ENCODE results near the gene FOXC1.
A peak's percentile ranks its signal among the peaks of the same experiment; 100 is the strongest.

FOXC1 gene

DNA sequence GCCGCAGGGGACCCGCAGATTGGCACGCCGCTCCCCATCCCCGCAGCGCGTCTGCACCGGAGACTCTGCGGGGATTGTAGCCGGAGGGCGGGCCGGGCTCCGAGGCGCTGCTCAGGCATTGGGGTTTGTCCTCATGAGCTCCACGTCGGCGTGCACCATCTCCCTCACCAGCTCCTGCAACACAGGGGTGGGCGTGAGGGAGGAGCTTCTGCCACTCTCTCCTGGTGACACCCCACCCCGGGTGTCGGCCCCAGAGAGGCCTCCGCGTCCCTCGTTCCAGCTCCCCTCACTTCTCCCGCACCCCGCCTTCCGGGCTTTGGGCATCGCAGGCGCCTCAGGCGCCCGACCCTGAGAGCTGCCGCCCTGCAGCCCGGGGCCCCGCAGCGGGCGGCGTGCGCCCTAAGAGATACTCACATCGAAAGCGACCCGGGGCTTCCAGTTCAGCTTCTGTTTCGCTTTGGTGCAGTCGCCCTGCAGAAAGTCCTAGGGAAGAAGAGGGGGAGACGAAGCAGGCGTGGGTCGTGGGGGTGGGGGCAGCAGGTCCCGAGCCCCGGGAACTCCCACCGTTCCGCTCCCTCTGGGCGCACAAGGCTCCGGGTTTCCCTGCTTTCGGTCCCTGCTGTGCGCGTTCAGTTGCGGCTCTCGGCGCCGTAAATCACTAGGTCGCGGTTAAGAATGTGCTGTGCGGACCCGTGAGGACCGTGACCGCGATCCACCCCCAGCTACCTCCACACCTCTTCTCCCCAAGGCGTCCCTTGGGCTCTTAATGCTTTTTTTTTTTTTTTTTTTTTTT, 14.5 kb downstream of the FOXC1 start:
- TF ChIP-seq, protein P1, sequence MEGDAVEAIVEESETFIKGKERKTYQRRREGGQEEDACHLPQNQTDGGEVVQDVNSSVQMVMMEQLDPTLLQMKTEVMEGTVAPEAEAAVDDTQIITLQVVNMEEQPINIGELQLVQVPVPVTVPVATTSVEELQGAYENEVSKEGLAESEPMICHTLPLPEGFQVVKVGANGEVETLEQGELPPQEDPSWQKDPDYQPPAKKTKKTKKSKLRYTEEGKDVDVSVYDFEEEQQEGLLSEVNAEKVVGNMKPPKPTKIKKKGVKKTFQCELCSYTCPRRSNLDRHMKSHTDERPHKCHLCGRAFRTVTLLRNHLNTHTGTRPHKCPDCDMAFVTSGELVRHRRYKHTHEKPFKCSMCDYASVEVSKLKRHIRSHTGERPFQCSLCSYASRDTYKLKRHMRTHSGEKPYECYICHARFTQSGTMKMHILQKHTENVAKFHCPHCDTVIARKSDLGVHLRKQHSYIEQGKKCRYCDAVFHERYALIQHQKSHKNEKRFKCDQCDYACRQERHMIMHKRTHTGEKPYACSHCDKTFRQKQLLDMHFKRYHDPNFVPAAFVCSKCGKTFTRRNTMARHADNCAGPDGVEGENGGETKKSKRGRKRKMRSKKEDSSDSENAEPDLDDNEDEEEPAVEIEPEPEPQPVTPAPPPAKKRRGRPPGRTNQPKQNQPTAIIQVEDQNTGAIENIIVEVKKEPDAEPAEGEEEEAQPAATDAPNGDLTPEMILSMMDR (IDR thresholded peaks at IDR 0.05; ENCODE audit: low read depth, low read length) = no peak
- DNase-seq = no peak
- no peak overlapping the region for H3K27ac ChIP-seq
- no peaks in the 10 kb centered on the region for H3K9me3 ChIP-seq (ENCODE audit: severe bottlenecking)
- peaks cover 59% of the 10 kb centered on the region for H3K27me3 ChIP-seq (ENCODE audit: insufficient read depth, low read depth, severe bottlenecking)
- H3K36me3 ChIP-seq = no peaks in the 10 kb centered on the region
- H3K4me3 ChIP-seq (ENCODE audit: low read depth, low read length) = peak overlapping the region; percentile 72

GRCh38 chr6:1624851-1625781, 15.4 kb downstream of the FOXC1 start:
- Histone ChIP-seq H3K36me3 (no peaks in the 10 kb centered on the region), H3K4me3 (ENCODE audit: low read depth, low read length) (peak overlapping the region; percentile 72), H3K27ac (no peak overlapping the region), H3K9me3 (ENCODE audit: severe bottlenecking) (no peaks in the 10 kb centered on the region), H3K27me3 (ENCODE audit: insufficient read depth, low read depth, severe bottlenecking) (peaks cover 66% of the 10 kb centered on the region)
- TF ChIP-seq, protein P1 (IDR thresholded peaks at IDR 0.05; ENCODE audit: low read depth, low read length) = no peak
- DNase-seq = peak; percentile 56

DNA sequence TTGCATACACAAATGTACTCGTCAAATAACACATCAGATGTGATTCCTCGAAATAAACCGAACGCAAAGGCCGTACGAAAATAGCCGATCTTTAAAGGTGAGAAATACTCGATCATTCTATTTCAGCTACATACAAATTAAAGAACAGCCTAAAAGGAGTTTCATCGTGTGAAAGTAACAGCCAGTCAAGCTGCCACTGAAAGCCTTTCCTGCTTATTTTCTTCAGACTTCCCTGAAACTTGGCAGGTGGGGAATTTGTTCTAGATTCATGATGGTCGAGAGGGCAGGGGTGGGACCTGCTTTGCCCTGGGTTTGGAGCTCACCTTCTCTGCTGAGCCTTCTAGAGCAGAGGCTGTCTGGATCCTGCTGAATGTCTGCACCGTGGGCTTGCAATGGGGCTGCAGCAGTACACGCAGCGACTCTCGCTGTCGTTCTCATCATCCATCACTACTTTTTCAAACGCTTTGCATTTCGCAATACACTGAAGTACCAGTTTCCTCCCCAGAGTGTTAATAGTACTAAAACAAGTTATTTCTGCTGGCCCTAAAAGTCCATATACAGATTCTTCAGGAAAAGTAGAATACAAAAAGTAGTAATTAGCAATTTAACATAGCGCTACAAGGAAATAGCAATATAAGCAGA, 16.2 kb downstream of the FOXC1 start:
- Histone ChIP-seq H3K4me3 (ENCODE audit: low read depth, low read length) (no peak overlapping the region), H3K36me3 (no peaks in the 10 kb centered on the region), H3K27ac (no peak overlapping the region), H3K9me3 (ENCODE audit: severe bottlenecking) (no peaks in the 10 kb centered on the region), H3K27me3 (ENCODE audit: insufficient read depth, low read depth, severe bottlenecking) (peaks cover 72% of the 10 kb centered on the region)
- TF ChIP-seq, protein P1 (IDR thresholded peaks at IDR 0.05; ENCODE audit: low read depth, low read length) = no peak
- DNase-seq = no peak

GRCh38 chr6:1626481-1626880, 16.8 kb downstream of the FOXC1 start:
- no peaks in the 10 kb centered on the region for H3K9me3 ChIP-seq (ENCODE audit: severe bottlenecking)
- no peak for DNase-seq
- peaks cover 77% of the 10 kb centered on the region for H3K27me3 ChIP-seq (ENCODE audit: insufficient read depth, low read depth, severe bottlenecking)
- no peak overlapping the region for H3K27ac ChIP-seq
- TF ChIP-seq, protein P1 (IDR thresholded peaks at IDR 0.05; ENCODE audit: low read depth, low read length) = no peak
- H3K36me3 ChIP-seq = no peaks in the 10 kb centered on the region
- H3K4me3 ChIP-seq (ENCODE audit: low read depth, low read length) = no peak overlapping the region

DNA sequence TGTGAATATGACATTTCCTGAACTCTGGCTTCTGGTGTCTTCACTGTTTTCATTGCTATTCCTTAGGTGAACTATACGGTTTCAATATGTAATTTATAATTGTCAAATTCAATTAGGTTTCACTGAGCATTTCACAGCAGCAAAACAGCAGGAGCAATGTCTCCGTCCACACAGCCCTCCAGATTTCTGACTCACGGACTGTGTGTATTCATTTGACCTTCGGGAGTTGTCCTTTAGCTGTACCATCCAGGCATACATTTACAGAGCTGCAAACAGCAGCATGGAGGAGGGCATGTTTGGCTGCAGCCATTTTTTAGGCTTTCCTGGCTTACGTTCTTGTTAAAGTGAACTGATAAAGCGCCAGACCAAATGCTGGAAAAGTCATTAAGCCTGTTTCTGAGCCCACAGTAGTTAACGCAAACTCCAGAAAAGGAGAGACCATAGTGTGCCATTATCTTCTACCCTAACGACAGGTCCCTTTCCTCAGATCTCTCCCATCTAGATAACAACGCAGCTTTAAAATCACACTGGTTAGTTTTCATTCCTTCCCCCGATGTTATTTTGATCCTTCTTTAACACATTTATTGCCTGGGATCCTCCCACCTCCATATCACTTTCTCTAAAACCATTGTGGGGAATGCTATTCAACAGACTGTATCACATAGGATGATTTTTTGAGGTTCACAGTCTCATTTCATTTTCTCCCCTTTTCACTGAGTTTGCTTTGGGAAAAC, 18.3 kb downstream of the FOXC1 start:
- Histone ChIP-seq H3K27me3 (ENCODE audit: insufficient read depth, low read depth, severe bottlenecking) (peaks cover 84% of the 10 kb centered on the region), H3K9me3 (ENCODE audit: severe bottlenecking) (no peaks in the 10 kb centered on the region), H3K27ac (no peak overlapping the region), H3K36me3 (no peaks in the 10 kb centered on the region), H3K4me3 (ENCODE audit: low read depth, low read length) (no peak overlapping the region)
- no peak for DNase-seq
- TF ChIP-seq, protein P1 (IDR thresholded peaks at IDR 0.05; ENCODE audit: low read depth, low read length) = no peak
